PC-3 (cell line): Measurements from ENCODE around the gene LGALS9C.
"Not testable (repeated sequence)": the region's sequence is repeated elsewhere in the genome, so short reads cannot be mapped to it uniquely, and the experiment has no call there.

Experiments used
- EZH2 ChIP-seq: fragments of 300-600 bp; sonication (generic); IDR thresholded peaks from one replicate; pipeline ENCODE4 v1.6.1; 2017; ENCODE audit warnings: antibody characterized with exemption, mild to moderate bottlenecking, low read length; ENCODE audit not compliant: unreplicated experiment
- EZH2phosphoT487 ChIP-seq: fragments of 300-600 bp; sonication (generic); IDR thresholded peaks from 2 replicates; pipeline ENCODE4 v1.6.1; 2018; ENCODE audit warnings: mild to moderate bottlenecking, antibody characterized with exemption, low read length, borderline replicate concordance
- TF ChIP-seq, protein P1 (sequence below): fragments of 300-600 bp; sonication (generic); conservative IDR thresholded peaks from 2 replicates; pipeline ENCODE4 v1.5.1; 2017; ENCODE audit warnings: antibody characterized with exemption, low read depth, mild to moderate bottlenecking, low read length

DNA sequence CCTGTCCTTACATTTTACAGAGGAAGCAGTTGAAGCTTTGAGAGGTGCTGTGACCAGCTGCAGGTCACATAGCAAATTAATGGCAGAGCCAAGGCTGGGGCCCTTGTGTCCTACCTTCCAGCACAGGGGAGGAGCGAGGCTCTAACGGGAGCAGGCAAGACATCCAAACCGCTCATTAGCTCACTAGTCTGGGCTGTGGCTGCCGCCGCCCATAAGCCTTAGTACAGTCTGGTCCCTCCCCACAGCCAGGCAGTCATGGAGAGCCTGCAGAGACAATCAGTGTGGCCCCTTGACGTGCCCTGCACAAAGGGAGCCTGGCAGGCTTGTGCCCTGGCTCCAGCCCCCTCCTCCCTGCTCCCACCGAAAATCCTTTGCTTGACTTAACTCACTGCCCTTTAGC, 25.6 kb upstream of the LGALS9C start:
- TF ChIP-seq EZH2phosphoT487, EZH2: not testable (repeated sequence)
- TF ChIP-seq, protein P1, sequence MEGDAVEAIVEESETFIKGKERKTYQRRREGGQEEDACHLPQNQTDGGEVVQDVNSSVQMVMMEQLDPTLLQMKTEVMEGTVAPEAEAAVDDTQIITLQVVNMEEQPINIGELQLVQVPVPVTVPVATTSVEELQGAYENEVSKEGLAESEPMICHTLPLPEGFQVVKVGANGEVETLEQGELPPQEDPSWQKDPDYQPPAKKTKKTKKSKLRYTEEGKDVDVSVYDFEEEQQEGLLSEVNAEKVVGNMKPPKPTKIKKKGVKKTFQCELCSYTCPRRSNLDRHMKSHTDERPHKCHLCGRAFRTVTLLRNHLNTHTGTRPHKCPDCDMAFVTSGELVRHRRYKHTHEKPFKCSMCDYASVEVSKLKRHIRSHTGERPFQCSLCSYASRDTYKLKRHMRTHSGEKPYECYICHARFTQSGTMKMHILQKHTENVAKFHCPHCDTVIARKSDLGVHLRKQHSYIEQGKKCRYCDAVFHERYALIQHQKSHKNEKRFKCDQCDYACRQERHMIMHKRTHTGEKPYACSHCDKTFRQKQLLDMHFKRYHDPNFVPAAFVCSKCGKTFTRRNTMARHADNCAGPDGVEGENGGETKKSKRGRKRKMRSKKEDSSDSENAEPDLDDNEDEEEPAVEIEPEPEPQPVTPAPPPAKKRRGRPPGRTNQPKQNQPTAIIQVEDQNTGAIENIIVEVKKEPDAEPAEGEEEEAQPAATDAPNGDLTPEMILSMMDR, result not testable (repeated sequence)
